HG03066 (cell line): ENCODE results near the gene RAMACL.

Source experiments
- ATAC-seq: cut with Tn5 transposase; IDR thresholded peaks from one replicate; pipeline ENCODE4 v1.9.1; 2021; ENCODE audit warnings: low read depth; ENCODE audit not compliant: unreplicated experiment

RAMACL gene

GRCh38 chr6:166618866-166619761 is 32.6 kb upstream of the RAMACL start:
- no peak for ATAC-seq

GRCh38 chr6:166618251-166618650 is 31.8 kb upstream of the RAMACL start:
- ATAC-seq = no peak

GRCh38 chr6:166617359-166617758 is 30.9 kb upstream of the RAMACL start:
- no peak for ATAC-seq

GRCh38 chr6:166616261-166617238 is 30.1 kb upstream of the RAMACL start:
- no peak for ATAC-seq

- ATAC-seq = no peak
Observed at GRCh38 chr6:166615059-166615770, 28.7 kb upstream of the RAMACL start.

- no peak for ATAC-seq
Observed at GRCh38 chr6:166614589-166614988, 28.1 kb upstream of the RAMACL start.

GRCh38 chr6:166614171-166614583 is 27.7 kb upstream of the RAMACL start:
- no peak for ATAC-seq

- ATAC-seq = no peak
Observed at GRCh38 chr6:166613027-166613426, 26.5 kb upstream of the RAMACL start.

- no peak for ATAC-seq
Observed at GRCh38 chr6:166612471-166612881, 26.0 kb upstream of the RAMACL start.

GRCh38 chr6:166611631-166612030 is 25.2 kb upstream of the RAMACL start:
- ATAC-seq = no peak

GRCh38 chr6:166610069-166610468 is 23.6 kb upstream of the RAMACL start:
- no peak for ATAC-seq

GRCh38 chr6:166608774-166609173 is 22.3 kb upstream of the RAMACL start:
- ATAC-seq = no peak

GRCh38 chr6:166605752-166606151 is 19.3 kb upstream of the RAMACL start:
- no peak for ATAC-seq

GRCh38 chr6:166604911-166605310 is 18.4 kb upstream of the RAMACL start:
- no peak for ATAC-seq

- no peak for ATAC-seq
Observed at GRCh38 chr6:166604328-166604727, 17.9 kb upstream of the RAMACL start.

- no peak for ATAC-seq
Observed at GRCh38 chr6:166603043-166603690, 16.7 kb upstream of the RAMACL start.

GRCh38 chr6:166601956-166602355 is 15.5 kb upstream of the RAMACL start:
- no peak for ATAC-seq

- ATAC-seq = no peak
Observed at GRCh38 chr6:166600931-166601330, 14.5 kb upstream of the RAMACL start.

- no peak for ATAC-seq
Observed at GRCh38 chr6:166599205-166599604, 12.7 kb upstream of the RAMACL start.
